IPS DF 6.9 (cell line): ENCODE measurements around the gene TET3.

Experiments used
- DNase-seq: peaks from one replicate; pipeline ENCODE4 v3.0.0-alpha.2; 2013; ENCODE audit warnings: low read depth, low spot score
- H3K27ac ChIP-seq: one replicate; pipeline ENCODE4 v1.5.1; 2013; ENCODE audit warnings: low read length, control low read depth
- H3K27me3 ChIP-seq: 2 replicates; pipeline ENCODE4 v1.6.1; 2013; ENCODE audit warnings: mild to moderate bottlenecking, low read length; ENCODE audit not compliant: control insufficient read depth, insufficient read depth
- H3K36me3 ChIP-seq: 2 replicates; pipeline ENCODE4 v1.6.1; 2013; ENCODE audit warnings: low read length; ENCODE audit not compliant: control insufficient read depth, insufficient read depth
- H3K4me1 ChIP-seq: 2 replicates; pipeline ENCODE4 v1.6.1; 2013; ENCODE audit warnings: low read length; ENCODE audit not compliant: control insufficient read depth, insufficient read depth
- H3K4me3 ChIP-seq: 2 replicates; pipeline ENCODE4 v1.5.1; 2013; ENCODE audit warnings: mild to moderate bottlenecking, low read length
- H3K9me3 ChIP-seq: 2 replicates; pipeline ENCODE4 v1.6.1; 2013; ENCODE audit warnings: low read length, inconsistent platforms; ENCODE audit not compliant: control insufficient read depth, insufficient read depth
- WGBS: extraction: QIAGEN DNeasy Blood & Tissue Kit; methylation state at CpG from one replicate; pipeline ENCODE4 v1.1.7; 2013; ENCODE audit warnings: mixed read lengths, missing lambda C conversion rate; ENCODE audit not compliant: insufficient read length, insufficient coverage; 5-methylcytosine and 5-hydroxymethylcytosine counted together

TET3 gene

DNA sequence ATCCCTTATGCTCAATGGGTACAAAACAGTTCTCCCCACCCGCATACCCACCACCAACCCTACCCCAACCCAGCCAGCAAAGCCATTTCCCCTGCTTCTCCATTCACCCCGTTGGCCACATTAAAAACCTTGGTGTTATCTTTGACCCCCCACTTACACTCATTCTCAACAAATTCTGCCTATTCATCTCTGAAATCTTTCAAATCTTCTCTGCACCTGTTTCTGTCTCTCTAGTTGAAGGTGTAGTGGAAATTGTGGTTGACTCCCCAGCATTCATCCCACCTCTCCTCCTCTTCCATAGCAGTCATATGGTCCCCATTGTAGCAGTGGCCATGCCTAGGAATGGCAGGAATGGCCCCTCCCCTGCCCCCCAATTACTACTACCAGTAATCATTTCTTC is 20.5 kb upstream of the TET3 start:
- no peaks in the 10 kb centered on the region for H3K27me3 ChIP-seq
- no peaks in the 10 kb centered on the region for H3K9me3 ChIP-seq
- no peaks in the 10 kb centered on the region for H3K4me1 ChIP-seq
- no CpG with 5 or more reads among the region's 2 CpGs for WGBS
- no peaks in the 10 kb centered on the region for H3K36me3 ChIP-seq
- DNase-seq, result no peak
- no peak overlapping the region for H3K4me3 ChIP-seq
- H3K27ac ChIP-seq, result no peak overlapping the region

DNA sequence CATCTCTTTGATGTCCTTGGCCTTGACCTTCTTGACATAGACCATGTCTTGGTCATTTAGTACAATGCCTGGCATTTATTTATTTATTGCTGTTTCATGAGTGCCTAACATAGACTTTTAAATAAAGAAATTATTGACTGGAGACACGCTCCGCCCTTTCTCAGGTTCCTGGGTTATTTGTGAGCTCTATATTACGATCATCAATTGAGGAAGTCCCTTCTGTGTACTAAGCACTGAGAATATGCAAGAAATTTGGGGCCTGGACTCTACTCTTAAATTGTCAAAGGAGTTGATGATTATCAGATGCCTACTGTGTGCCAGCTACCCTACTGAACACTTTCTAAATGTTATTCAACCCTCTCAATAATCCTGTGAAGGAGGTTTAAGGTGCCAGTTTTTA is 19.7 kb upstream of the TET3 start:
- no peaks in the 10 kb centered on the region for H3K36me3 ChIP-seq
- WGBS, result no CpG with 5 or more reads among the region's 3 CpGs
- no peak for DNase-seq
- no peaks in the 10 kb centered on the region for H3K27me3 ChIP-seq
- no peaks in the 10 kb centered on the region for H3K4me1 ChIP-seq
- no peak overlapping the region for H3K4me3 ChIP-seq
- no peaks in the 10 kb centered on the region for H3K9me3 ChIP-seq
- no peak overlapping the region for H3K27ac ChIP-seq

DNA sequence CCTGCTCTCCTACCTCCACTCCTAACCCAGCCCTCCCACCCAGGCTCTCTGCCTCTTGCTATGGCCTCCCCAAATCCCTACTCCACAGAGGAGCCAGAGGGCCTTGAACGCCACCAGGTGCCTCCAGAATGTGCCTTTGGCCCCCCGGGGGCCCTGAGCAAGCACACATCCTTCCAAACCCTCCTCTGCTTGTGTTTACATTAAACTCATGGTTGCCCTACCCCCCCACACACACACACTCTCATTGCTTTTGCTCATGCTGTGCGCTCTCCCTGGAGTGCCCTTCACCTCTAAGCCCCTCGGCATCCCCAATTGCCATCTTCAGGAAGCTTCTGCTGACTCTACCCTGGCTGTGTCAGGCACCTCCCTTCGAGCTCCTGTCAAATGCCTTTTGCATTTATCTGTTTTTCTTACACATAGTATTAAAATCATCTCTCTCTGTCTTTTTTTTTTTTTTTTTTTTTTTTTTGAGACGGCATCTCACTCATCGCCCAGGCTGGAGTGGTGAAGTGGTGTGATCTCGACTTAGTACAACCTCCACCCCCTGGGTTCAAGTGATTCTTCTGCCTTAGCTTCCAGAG is 16.3 kb upstream of the TET3 start:
- no peaks in the 10 kb centered on the region; the same call in 1 of the 2 replicates for H3K36me3 ChIP-seq
- WGBS, result no CpG with 5 or more reads among the region's 8 CpGs
- no peak overlapping the region for H3K27ac ChIP-seq
- DNase-seq, result no peak
- no peaks in the 10 kb centered on the region for H3K27me3 ChIP-seq
- no peak overlapping the region for H3K4me3 ChIP-seq
- H3K4me1 ChIP-seq, result no peaks in the 10 kb centered on the region
- H3K9me3 ChIP-seq, result no peaks in the 10 kb centered on the region

DNA sequence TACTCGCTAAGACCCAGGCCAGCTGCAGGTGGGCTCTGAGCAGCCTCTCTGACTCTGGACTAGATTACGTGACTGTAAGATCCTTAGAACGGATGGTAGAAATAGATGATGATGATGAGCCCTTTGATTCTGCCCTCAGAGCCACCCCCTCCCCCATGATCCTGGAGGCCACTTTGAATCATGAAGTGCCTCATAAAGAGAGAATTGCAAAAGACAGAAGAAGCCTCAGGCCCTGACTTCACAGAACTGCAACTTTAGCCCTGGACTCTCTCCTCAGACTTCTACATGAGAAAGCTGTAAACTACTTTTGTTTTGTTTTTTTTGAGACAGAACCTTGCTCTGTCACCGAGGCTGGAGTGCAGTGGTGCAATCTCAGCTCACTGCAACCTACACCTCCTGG is 15.4 kb upstream of the TET3 start:
- Histone ChIP-seq H3K27me3 (no peaks in the 10 kb centered on the region), H3K9me3 (no peaks in the 10 kb centered on the region), H3K36me3 (no peaks in the 10 kb centered on the region; the same call in 1 of the 2 replicates), H3K4me1 (no peaks in the 10 kb centered on the region), H3K27ac (no peak overlapping the region), H3K4me3 (no peak overlapping the region)
- DNase-seq, result no peak
- WGBS, result no CpG with 5 or more reads among the region's 4 CpGs

- Histone ChIP-seq H3K4me3 (no peak overlapping the region), H3K9me3 (no peaks in the 10 kb centered on the region), H3K4me1 (no peaks in the 10 kb centered on the region), H3K27me3 (no peaks in the 10 kb centered on the region), H3K36me3 (no peaks in the 10 kb centered on the region; the same call in 1 of the 2 replicates), H3K27ac (no peak overlapping the region)
- DNase-seq, result no peak
- no CpG with 5 or more reads among the region's 6 CpGs for WGBS
Observed at GRCh38 chr2:73970141-73970803, 14.4 kb upstream of the TET3 start.

DNA sequence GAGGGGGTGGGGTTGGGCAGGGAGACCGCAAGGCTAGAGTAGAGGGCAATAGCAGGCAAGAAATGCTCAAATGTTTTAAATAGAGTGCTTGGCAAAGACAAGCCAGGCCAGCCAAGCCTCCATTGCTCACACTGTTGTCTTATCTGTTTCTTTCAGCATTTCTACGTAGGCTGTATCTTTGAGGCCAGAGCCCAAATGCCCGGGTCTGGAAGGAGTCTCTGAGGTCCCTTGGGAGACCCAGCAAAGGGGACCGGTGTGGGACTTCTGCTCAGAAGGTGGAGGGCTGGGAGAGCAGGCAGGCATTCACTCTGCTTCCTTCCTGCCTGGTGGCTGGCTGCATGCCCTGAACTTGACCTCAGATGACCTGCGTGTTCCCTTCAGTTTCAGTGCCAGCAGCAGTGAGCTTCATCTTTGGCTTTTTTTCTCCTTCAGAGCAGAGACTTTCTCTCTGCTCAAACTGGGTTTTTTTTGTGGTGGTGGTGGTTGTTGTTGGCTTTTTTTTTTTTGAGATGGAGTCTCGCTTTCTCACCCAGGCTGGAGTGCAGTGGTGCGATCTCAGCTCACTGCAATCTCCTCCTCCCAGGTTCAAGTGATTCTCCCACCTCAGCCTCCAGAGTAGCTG is 13.7 kb upstream of the TET3 start:
- WGBS, result no CpG with 5 or more reads among the region's 7 CpGs
- H3K36me3 ChIP-seq, result no peaks in the 10 kb centered on the region; the same call in 1 of the 2 replicates
- H3K4me3 ChIP-seq, result no peak overlapping the region
- no peaks in the 10 kb centered on the region for H3K9me3 ChIP-seq
- DNase-seq, result no peak
- H3K4me1 ChIP-seq, result no peaks in the 10 kb centered on the region
- H3K27me3 ChIP-seq, result no peaks in the 10 kb centered on the region
- H3K27ac ChIP-seq, result no peak overlapping the region

DNA sequence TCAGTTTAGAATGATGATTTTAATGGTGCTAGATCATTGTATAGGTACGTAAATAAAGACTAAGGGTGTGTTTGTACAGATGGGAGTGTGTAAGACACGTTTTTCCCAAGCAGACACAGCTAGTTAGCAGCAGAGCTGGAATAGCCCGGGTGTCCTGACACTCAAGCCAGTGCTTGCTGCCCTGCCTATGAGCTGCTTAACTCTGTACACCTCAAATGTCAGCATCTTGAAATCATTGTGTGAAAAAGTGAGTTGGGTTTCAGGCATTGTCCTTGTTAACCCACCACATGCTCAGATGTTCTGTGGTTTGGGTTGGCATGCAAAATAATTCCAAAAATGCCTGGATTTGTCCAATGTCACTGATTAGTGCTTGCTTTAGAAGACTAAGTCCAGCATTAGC is 13.0 kb upstream of the TET3 start:
- Histone ChIP-seq H3K36me3 (no peaks in the 10 kb centered on the region; the same call in 1 of the 2 replicates), H3K4me3 (no peak overlapping the region), H3K27ac (no peak overlapping the region), H3K4me1 (no peaks in the 10 kb centered on the region), H3K9me3 (no peaks in the 10 kb centered on the region), H3K27me3 (no peaks in the 10 kb centered on the region)
- WGBS, result no CpG with 5 or more reads among the region's 3 CpGs
- DNase-seq, result no peak

- Histone ChIP-seq H3K9me3 (no peaks in the 10 kb centered on the region), H3K36me3 (no peaks in the 10 kb centered on the region; the same call in 1 of the 2 replicates), H3K4me3 (no peak overlapping the region), H3K27me3 (no peaks in the 10 kb centered on the region), H3K27ac (no peak overlapping the region), H3K4me1 (no peaks in the 10 kb centered on the region)
- DNase-seq, result no peak
- WGBS, result no CpG with 5 or more reads among the region's 3 CpGs
Observed at GRCh38 chr2:73972846-73973245, 11.9 kb upstream of the TET3 start.

- Histone ChIP-seq H3K27ac (no peak overlapping the region), H3K27me3 (peaks cover 5% of the 10 kb centered on the region; the same call in 1 of the 2 replicates), H3K9me3 (no peaks in the 10 kb centered on the region), H3K4me1 (no peaks in the 10 kb centered on the region), H3K36me3 (no peaks in the 10 kb centered on the region; the same call in 1 of the 2 replicates), H3K4me3 (no peak overlapping the region)
- DNase-seq, result no peak
- no CpG with 5 or more reads among the region's 3 CpGs for WGBS
Observed at GRCh38 chr2:73975731-73976130, 9.0 kb upstream of the TET3 start.

DNA sequence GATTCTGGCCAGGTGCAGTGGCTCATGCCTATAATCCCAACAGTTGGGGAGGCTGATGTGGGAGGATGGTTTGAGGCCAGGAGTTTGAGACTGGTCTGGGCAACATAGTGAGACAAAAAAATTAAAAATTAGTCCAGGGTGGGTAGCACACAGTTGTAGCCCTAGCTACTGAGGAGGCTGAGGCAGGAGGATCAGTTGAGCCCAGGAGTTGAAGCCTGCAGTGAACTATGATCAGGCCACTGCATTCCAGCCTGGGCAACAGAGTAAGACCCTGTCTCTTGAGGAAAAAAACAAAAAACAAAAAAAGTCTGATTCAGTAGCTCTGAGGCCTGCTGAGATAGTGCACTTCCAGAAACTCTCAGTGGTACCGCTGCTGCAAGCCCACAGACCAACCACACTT is 7.9 kb upstream of the TET3 start:
- no peak for DNase-seq
- no peak overlapping the region for H3K27ac ChIP-seq
- no peaks in the 10 kb centered on the region for H3K9me3 ChIP-seq
- no CpG with 5 or more reads among the region's 1 CpG for WGBS
- peaks cover 5% of the 10 kb centered on the region; the same call in 1 of the 2 replicates for H3K27me3 ChIP-seq
- H3K4me1 ChIP-seq, result no peaks in the 10 kb centered on the region
- no peak overlapping the region for H3K4me3 ChIP-seq
- H3K36me3 ChIP-seq, result no peaks in the 10 kb centered on the region; the same call in 1 of the 2 replicates
